ENCODE results near the gene ACOT11. TPM values are rescaled to one million over a fixed set of nuclear protein-coding genes. Genes with fewer than 3 reads are reported as not detected.

ACOT11 gene
- total and polyA plus RNA-seq, 9 of the 15 experiments (the other 6 are each of a cell fraction or from before 2014, with no cell fraction given): 0.04 to 1.2 (median 0.64) TPM; not detected in 2

DNA sequence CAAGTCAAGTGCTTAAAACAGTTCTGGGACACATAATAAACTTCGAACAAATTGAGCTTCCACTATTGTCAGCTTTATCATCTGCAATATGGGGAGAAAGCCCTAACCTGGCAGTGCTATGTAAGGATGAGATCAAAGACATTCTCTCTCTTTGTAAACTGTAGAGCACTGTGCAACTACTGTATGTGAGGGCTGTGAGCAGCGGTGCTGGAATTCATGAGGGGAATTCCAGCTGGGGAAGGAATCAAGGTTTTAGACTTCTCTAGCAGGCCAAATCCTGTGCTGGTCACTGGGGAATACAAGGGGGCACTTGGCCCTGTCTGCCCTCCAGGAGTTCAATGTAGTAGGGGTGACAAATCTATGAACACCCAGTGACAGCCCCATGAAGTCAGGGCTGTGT, 66.0 kb downstream of the ACOT11 start:
- no peaks in the 10 kb centered on the region for H3K9me3 ChIP-seq (replicated peaks; ENCODE audit: control insufficient read depth, insufficient read depth, low read depth, low read length)
- no peaks in the 10 kb centered on the region for H3K36me3 ChIP-seq (ENCODE audit: control insufficient read depth, insufficient read depth, low read length)
- no TSS peak for BruUV-seq (replicated peaks)
- ChIA-PET CTCF (ENCODE audit: low intra/inter-chr PET ratio) (no interaction called here), POLR2A (no interaction called here)
- WGBS (ENCODE audit: insufficient coverage, low coverage, missing lambda C conversion rate): 0% methylated on average over 2 of the region's 2 CpGs
- in situ Hi-C loops (cut with MboI): no loop called here
- H2AFZ ChIP-seq (ENCODE audit: low read depth, low read length): no peak overlapping the region
- H3K79me2 ChIP-seq (ENCODE audit: control insufficient read depth, insufficient read depth, low read length): no peaks in the 10 kb centered on the region
- TF ChIP-seq ARID2 (IDR thresholded peaks at IDR 0.05) (no peak), NFE2L1 (tag; IDR thresholded peaks at IDR 0.05; ENCODE audit: borderline replicate concordance, low read depth) (no peak), HSF4 (CRISPR knock-in tag; IDR thresholded peaks at IDR 0.05; ENCODE audit: borderline replicate concordance) (no peak), TRIM24 (IDR thresholded peaks at IDR 0.05) (no peak), ZNF121 (CRISPR knock-in tag; conservative IDR thresholded peaks at IDR 0.05) (no peak), ZNF57 (CRISPR knock-in tag; IDR thresholded peaks at IDR 0.05) (no peak), ZNF133 (CRISPR knock-in tag; IDR thresholded peaks at IDR 0.05) (no peak), SREBF2 (CRISPR knock-in tag; IDR thresholded peaks at IDR 0.05) (no peak), ZNF224 (CRISPR knock-in tag; IDR thresholded peaks at IDR 0.05) (no peak)
- TF ChIP-seq, protein P1, sequence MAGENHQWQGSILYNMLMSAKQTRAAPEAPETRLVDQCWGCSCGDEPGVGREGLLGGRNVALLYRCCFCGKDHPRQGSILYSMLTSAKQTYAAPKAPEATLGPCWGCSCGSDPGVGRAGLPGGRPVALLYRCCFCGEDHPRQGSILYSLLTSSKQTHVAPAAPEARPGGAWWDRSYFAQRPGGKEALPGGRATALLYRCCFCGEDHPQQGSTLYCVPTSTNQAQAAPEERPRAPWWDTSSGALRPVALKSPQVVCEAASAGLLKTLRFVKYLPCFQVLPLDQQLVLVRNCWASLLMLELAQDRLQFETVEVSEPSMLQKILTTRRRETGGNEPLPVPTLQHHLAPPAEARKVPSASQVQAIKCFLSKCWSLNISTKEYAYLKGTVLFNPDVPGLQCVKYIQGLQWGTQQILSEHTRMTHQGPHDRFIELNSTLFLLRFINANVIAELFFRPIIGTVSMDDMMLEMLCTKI (IDR thresholded peaks at IDR 0.05; ENCODE audit: partially characterized antibody): no peak
- TF ChIP-seq, protein P2, sequence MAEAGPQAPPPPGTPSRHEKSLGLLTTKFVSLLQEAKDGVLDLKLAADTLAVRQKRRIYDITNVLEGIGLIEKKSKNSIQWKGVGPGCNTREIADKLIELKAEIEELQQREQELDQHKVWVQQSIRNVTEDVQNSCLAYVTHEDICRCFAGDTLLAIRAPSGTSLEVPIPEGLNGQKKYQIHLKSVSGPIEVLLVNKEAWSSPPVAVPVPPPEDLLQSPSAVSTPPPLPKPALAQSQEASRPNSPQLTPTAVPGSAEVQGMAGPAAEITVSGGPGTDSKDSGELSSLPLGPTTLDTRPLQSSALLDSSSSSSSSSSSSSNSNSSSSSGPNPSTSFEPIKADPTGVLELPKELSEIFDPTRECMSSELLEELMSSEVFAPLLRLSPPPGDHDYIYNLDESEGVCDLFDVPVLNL (CRISPR knock-in tag; IDR thresholded peaks at IDR 0.05; ENCODE audit: low read depth): no peak
- H3K27ac ChIP-seq (ENCODE audit: extremely low read depth, low read depth, low read length): no peak overlapping the region
- intact Hi-C loops (cut with micrococcal nuclease): no loop called here
- DNase-seq (ENCODE audit: extremely low read depth in 1 of 4, low spot score in 3 of 4) (no peak), ATAC-seq (no peak), FAIRE-seq (no peak)
- H4K20me1 ChIP-seq (replicated peaks; ENCODE audit: control insufficient read depth, insufficient read depth, low read length): no peaks in the 10 kb centered on the region
- no peak overlapping the region for H3K4me2 ChIP-seq (ENCODE audit: insufficient read depth, low read length)
- H3K27me3 ChIP-seq (ENCODE audit: control insufficient read depth in 2 of 2, insufficient read depth in 2 of 2, low read length in 2 of 2): peaks cover 44 to 80% of the 10 kb centered on the region in 2 experiments
- peaks cover 0 to 5% of the 10 kb centered on the region in 2 experiments; a peak in 2 of 5 replicates for H3K4me1 ChIP-seq (replicated peaks in 1 of 2; ENCODE audit: control insufficient read depth in 2 of 2, insufficient read depth in 2 of 2, low read length in 2 of 2)
- H3K9ac ChIP-seq (ENCODE audit: insufficient read depth in 1 of 2, low read depth in 2 of 2, low read length in 2 of 2): no peak overlapping the region
- H3K4me3 ChIP-seq: no peak overlapping the region
- no peaks in the 10 kb centered on the region for H3K9me1 ChIP-seq (ENCODE audit: control insufficient read depth, insufficient read depth, low read length)
